Right atrium auricular region (tissue), 2 donors: ENCODE results near the gene CACNA1B. TPM values are rescaled to one million over a fixed set of nuclear protein-coding genes. Genes with fewer than 3 reads are reported as not detected.
A peak's percentile ranks its signal among the peaks of the same experiment; 100 is the strongest.

ENCODE experiments used
- DNase-seq: peaks from one replicate; pipeline ENCODE4 v3.0.0-alpha.2; 2019; ENCODE audit warnings: low spot score
- H3K27ac ChIP-seq, 2 donors: fragments of 200-600 bp; sonication (generic); 1 replicate in 1 of 2; 2 replicates in 1 of 2; pipeline ENCODE4 v1.5.1; 2016 to 2019
- H3K27me3 ChIP-seq, 2 donors: fragments of 200-600 bp; sonication (generic); one replicate each; pipeline versions ENCODE4 v1.5.1 to v1.6.0; 2017 to 2019
- H3K36me3 ChIP-seq: fragments of 200-600 bp; sonication (generic); one replicate; pipeline ENCODE4 v1.5.1; 2016
- H3K4me1 ChIP-seq, 2 donors: fragments of 200-600 bp; sonication (generic); one replicate each; pipeline versions ENCODE4 v1.5.1 to v1.6.0; 2017 to 2019
- H3K4me3 ChIP-seq, 2 donors: fragments of 200-600 bp; sonication (generic); 1 replicate in 1 of 2; 2 replicates in 1 of 2; pipeline ENCODE4 v1.5.1; 2017 to 2019; ENCODE audit warnings: mild to moderate bottlenecking in 1 of 2, moderate library complexity in 1 of 2
- H3K9me3 ChIP-seq, 2 donors: fragments of 200-600 bp; sonication (generic); one replicate each; pipeline ENCODE4 v1.5.1; 2019
- total RNA-seq, 2 donors: library from RNA; depleted of rRNA; stranded (reverse); fragments of >200 nt; gene quantifications; one replicate each; pipeline ENCODE4 v1.1.0, GENCODE V29; 2016
- TF ChIP-seq, protein P1 (sequence below), 2 donors: fragments of 200-600 bp; sonication (generic); IDR thresholded peaks; one replicate each; pipeline ENCODE4 v1.5.1; 2019; ENCODE audit warnings: antibody characterized with exemption in 2 of 2

Gene CACNA1B
- total RNA-seq, 2 donors from 2014 or later = 0.04 to 0.41 TPM

DNA sequence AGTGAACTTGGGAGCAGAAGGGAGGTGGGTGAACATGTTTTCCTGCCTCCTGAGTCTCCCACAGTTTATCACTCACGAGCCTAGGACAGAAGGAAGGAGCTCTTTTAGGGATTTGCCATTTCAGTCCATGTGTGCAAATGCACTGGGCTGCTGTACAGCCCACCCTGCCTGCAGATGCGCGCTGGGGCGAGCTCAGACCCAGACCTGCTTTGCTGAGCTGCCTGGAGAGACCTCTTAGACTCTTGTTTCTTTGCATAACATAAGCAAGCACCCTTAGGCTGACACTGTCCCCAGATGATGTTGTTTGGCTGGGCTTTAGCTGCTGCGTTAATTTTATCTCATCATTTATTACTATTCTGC, 199.0 kb downstream of the CACNA1B start:
- Histone ChIP-seq H3K36me3 (no peaks in the 10 kb centered on the region), H3K27ac (no peak overlapping the region), H3K27me3 (no peaks in the 10 kb centered on the region), H3K9me3 (no peaks in the 10 kb centered on the region), H3K4me1 (no peaks in the 10 kb centered on the region), H3K4me3 (no peak overlapping the region)
- no peak for DNase-seq
- TF ChIP-seq, protein P1, sequence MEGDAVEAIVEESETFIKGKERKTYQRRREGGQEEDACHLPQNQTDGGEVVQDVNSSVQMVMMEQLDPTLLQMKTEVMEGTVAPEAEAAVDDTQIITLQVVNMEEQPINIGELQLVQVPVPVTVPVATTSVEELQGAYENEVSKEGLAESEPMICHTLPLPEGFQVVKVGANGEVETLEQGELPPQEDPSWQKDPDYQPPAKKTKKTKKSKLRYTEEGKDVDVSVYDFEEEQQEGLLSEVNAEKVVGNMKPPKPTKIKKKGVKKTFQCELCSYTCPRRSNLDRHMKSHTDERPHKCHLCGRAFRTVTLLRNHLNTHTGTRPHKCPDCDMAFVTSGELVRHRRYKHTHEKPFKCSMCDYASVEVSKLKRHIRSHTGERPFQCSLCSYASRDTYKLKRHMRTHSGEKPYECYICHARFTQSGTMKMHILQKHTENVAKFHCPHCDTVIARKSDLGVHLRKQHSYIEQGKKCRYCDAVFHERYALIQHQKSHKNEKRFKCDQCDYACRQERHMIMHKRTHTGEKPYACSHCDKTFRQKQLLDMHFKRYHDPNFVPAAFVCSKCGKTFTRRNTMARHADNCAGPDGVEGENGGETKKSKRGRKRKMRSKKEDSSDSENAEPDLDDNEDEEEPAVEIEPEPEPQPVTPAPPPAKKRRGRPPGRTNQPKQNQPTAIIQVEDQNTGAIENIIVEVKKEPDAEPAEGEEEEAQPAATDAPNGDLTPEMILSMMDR (IDR thresholded peaks at IDR 0.05) = no peak

DNA sequence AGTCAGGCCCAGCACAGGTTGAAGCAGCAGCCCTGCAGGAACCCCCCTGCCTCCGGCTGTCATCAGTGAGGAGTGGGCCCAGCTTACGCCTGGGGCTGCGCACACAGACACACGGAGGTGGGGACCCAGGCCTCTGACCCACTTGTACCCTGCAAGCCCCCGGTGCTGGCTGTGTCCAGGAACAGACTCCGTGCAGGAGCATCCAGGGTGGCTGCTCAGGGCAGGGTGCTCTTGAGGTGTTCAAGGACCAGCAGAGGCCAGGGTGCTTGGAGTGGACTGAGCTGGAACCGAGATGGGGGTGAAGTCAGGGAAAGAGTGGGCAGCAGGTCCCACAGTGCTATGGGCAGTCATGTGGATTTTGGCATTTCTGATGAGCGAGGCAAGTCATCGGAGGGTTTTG, 199.5 kb downstream of the CACNA1B start:
- DNase-seq = peak; percentile 30
- H3K27me3 ChIP-seq = no peaks in the 10 kb centered on the region
- no peaks in the 10 kb centered on the region for H3K4me1 ChIP-seq
- no peaks in the 10 kb centered on the region for H3K36me3 ChIP-seq
- TF ChIP-seq, protein P1 (IDR thresholded peaks at IDR 0.05) = no peak
- no peak overlapping the region for H3K4me3 ChIP-seq
- H3K27ac ChIP-seq = no peak overlapping the region
- H3K9me3 ChIP-seq = no peaks in the 10 kb centered on the region

DNA sequence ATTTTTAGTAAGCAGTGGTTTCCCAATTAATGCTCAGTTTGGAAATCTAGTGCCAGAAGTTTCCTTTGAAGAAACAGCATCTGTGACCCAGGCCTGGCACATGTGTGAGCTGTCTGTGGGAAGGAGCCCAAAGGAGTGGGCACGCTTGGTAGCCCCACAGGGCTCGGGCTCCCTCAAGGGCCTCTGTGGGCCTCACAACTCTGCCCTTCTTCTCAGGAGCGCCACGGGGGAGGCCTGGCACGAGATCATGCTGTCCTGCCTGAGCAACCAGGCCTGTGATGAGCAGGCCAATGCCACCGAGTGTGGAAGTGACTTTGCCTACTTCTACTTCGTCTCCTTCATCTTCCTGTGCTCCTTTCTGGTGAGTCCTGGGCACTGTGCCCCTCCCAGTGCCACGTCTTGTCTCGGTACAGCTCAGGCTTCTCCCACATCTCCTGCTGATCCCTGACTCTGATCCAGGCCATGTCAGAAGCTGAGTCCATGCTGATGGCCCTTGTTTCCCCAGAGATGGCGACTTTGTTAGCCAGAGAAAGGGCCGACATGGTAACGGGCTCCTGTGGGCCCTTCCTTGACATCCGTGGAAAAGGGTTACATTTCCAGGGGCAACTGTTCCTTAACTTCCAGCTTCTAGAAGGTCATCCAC, 200.4 kb downstream of the CACNA1B start:
- H3K4me3 ChIP-seq = no peak overlapping the region
- peak; percentile 48 for DNase-seq
- H3K27me3 ChIP-seq = no peaks in the 10 kb centered on the region
- TF ChIP-seq, protein P1 (IDR thresholded peaks at IDR 0.05) = no peak
- no peak overlapping the region for H3K27ac ChIP-seq
- H3K36me3 ChIP-seq = no peaks in the 10 kb centered on the region
- H3K9me3 ChIP-seq = no peaks in the 10 kb centered on the region
- H3K4me1 ChIP-seq = no peaks in the 10 kb centered on the region

DNA sequence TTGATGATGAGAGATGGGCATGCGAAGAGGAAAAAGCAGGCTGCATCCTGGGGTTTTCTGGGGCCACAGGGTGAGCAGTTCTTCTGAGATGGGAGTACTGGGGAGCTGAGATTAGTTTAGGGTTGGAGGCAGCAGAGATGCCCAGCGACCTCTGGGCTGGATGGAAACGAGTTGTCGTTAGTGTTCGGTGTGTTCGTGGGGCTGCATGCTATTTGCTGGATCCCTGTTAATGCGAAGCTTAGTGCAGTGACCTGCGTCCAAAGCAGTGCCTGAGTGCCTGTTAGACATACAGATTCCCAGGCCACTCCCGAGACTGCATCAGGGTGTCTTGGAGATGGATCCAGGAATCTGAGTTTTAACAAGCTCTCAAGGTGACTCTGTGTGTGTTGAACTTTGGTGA, 201.3 kb downstream of the CACNA1B start:
- TF ChIP-seq, protein P1 (IDR thresholded peaks at IDR 0.05) = no peak
- Histone ChIP-seq H3K27ac (no peak overlapping the region), H3K27me3 (no peaks in the 10 kb centered on the region), H3K4me1 (no peaks in the 10 kb centered on the region), H3K36me3 (no peaks in the 10 kb centered on the region), H3K9me3 (no peaks in the 10 kb centered on the region), H3K4me3 (no peak overlapping the region)
- DNase-seq = peak; percentile 30

DNA sequence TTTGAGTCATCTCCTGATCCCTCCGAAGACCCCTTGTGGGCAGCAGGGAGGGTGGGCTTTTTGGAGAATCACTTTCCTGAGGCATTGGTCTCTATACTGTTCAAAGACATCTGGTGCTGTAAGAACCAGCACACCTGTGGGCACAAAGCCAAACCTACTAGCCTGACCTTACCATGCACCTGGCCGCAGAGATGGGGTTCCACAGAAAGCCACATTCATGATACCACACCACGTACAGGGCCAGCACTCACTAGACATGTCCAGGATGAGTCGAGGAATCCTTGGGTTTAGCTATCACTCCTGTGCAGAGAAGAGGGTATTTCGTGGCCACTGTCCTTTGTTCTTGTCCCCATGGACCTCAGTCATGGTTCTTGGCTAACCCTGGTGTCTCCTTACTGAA, 203.4 kb downstream of the CACNA1B start:
- no peaks in the 10 kb centered on the region for H3K4me1 ChIP-seq
- H3K27ac ChIP-seq = no peak overlapping the region
- peak; percentile 43 for DNase-seq
- no peaks in the 10 kb centered on the region for H3K27me3 ChIP-seq
- H3K4me3 ChIP-seq = no peak overlapping the region
- peaks cover 0 to 18% of the 10 kb centered on the region in 2 donors for H3K9me3 ChIP-seq
- H3K36me3 ChIP-seq = no peaks in the 10 kb centered on the region
- TF ChIP-seq, protein P1 (IDR thresholded peaks at IDR 0.05) = no peak
